ENCODE results near the gene LCOR.
A peak's percentile ranks its signal among the peaks of the same experiment; 100 is the strongest.

The LCOR gene

GRCh38 chr10:96830511-96831199, 1.4 kb upstream of the LCOR start:
- peak overlapping the region; percentile 99 for H3K4me2 ChIP-seq
- peaks cover 28% of the 10 kb centered on the region for H3K79me2 ChIP-seq (ENCODE audit: insufficient read depth, low read depth)
- H3K36me3 ChIP-seq (ENCODE audit: insufficient read depth), result no peaks in the 10 kb centered on the region
- no peaks in the 10 kb centered on the region for H3K27me3 ChIP-seq (ENCODE audit: insufficient read depth, low read depth)
- TF ChIP-seq CTCF (conservative IDR thresholded peaks at IDR 0.05; ENCODE audit: low read depth, low read length), result peak; percentile 86
- no peak overlapping the region for H3K4me3 ChIP-seq (IDR thresholded peaks at IDR 0.05; ENCODE audit: insufficient read depth, low read depth, low read length)
- peak overlapping the region; percentile 55 for H2AFZ ChIP-seq (ENCODE audit: low read depth)
- 0 out of 2 replicates have a peak, but pooled peaks cover 4% of the 10 kb centered on the region for H4K20me1 ChIP-seq (ENCODE audit: insufficient read depth)
- peaks cover 35% of the 10 kb centered on the region for H3K4me1 ChIP-seq (ENCODE audit: low read depth, poor library complexity, severe bottlenecking)
- H3K9ac ChIP-seq, result no peak overlapping the region
- H3K27ac ChIP-seq, result no peak overlapping the region

GRCh38 chr10:96831200-96831866, 765 bp upstream of the LCOR start:
- peaks cover 35% of the 10 kb centered on the region for H3K79me2 ChIP-seq (ENCODE audit: insufficient read depth, low read depth)
- H3K4me1 ChIP-seq (ENCODE audit: low read depth, poor library complexity, severe bottlenecking), result peaks cover 42% of the 10 kb centered on the region
- H3K27me3 ChIP-seq (ENCODE audit: insufficient read depth, low read depth), result no peaks in the 10 kb centered on the region
- no peaks in the 10 kb centered on the region for H3K36me3 ChIP-seq (ENCODE audit: insufficient read depth)
- peak overlapping the region; percentile 90 for H2AFZ ChIP-seq (ENCODE audit: low read depth)
- H3K4me3 ChIP-seq (IDR thresholded peaks at IDR 0.05; ENCODE audit: insufficient read depth, low read depth, low read length), result no peak overlapping the region
- peak overlapping the region; percentile 82 for H3K27ac ChIP-seq
- peak overlapping the region; percentile 77 for H3K9ac ChIP-seq
- no peak for TF ChIP-seq CTCF (conservative IDR thresholded peaks at IDR 0.05; ENCODE audit: low read depth, low read length)
- peak overlapping the region; percentile 99 for H3K4me2 ChIP-seq
- peaks cover 9% of the 10 kb centered on the region; the same call in 1 of the 2 replicates for H4K20me1 ChIP-seq (ENCODE audit: insufficient read depth)

DNA sequence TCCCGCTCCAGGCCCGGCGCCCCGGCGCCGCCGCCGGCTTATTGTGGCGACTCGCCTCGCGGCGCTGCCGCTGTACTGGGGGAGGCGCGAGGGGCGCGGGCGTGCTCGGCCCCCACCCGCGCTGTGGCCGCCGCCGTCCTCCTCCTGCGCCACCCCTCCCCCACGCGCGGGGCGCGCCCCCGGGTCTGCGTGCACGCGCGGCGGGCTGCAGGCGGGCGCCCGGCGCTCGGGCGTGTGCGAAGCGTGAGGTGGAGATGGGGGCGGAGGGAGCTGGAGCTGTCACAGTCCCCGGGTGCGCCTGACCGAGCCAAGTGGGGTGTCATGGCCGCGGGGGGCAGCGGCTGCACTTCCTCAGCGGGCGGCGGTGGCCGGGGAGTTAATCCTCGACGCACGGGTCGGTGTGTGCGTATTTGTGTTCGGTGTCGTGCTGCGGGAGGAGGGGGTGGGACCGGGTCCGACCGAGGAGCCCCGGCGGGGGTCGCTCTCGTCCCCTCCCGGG, 672 bp downstream of the LCOR start:
- Histone ChIP-seq H3K9ac (peak overlapping the region; percentile 49; the same call in 1 of the 2 replicates), H3K4me1 (ENCODE audit: low read depth, poor library complexity, severe bottlenecking) (peaks cover 55% of the 10 kb centered on the region), H3K36me3 (ENCODE audit: insufficient read depth) (no peaks in the 10 kb centered on the region), H4K20me1 (ENCODE audit: insufficient read depth) (peaks cover 10% of the 10 kb centered on the region; the same call in 1 of the 2 replicates), H3K27me3 (ENCODE audit: insufficient read depth, low read depth) (no peaks in the 10 kb centered on the region), H3K4me3 (IDR thresholded peaks at IDR 0.05; ENCODE audit: insufficient read depth, low read depth, low read length) (no peak overlapping the region), H3K79me2 (ENCODE audit: insufficient read depth, low read depth) (peaks cover 49% of the 10 kb centered on the region), H3K27ac (peak overlapping the region; percentile 32; the same call in 1 of the 2 replicates), H3K4me2 (peak overlapping the region; percentile 96; the same call in 1 of the 2 replicates), H2AFZ (ENCODE audit: low read depth) (peak overlapping the region; percentile 43)
- no peak for TF ChIP-seq CTCF (conservative IDR thresholded peaks at IDR 0.05; ENCODE audit: low read depth, low read length)

DNA sequence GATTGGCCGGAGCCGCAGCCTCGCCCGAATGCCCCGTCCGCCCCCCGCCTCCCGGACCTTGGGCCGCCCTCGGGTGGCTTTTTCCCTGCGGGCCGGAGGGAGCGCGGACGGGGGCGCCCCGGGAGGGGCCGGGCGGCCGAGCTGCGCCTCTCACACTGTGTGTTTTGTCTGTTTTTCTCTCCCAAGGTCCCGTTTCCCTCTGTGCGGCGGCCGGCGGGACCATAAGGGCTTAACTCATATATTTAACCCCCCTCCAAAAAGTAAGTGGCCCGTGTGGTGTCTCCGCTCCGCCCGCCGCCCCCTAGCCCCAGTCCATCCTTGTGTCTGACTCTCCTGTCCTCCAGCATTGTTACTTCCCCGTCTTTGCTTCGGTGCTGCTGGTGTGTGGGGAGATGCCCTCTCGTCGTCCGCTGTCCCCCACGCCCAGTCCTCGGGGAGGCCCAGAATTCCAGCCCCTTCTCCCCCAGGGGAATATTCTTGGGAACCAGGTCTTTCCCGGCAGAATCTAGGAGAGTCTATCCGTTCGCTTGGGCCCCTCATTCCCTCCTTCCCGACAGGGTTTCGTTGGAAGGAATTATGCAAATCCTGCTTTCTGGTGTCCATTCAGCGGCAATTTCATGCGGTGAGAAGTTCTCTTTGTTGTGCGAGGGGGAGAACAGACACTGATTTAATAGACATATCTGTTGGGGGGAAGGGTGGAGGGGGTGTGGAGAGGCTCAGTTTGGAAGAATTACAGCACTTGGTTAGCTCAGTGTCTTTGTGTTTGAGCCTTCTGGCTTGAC, 1.3 kb downstream of the LCOR start:
- H3K4me2 ChIP-seq, result peak overlapping the region; percentile 96
- 0 out of 2 replicates have a peak, but pooled peaks cover 3% of the 10 kb centered on the region for H3K36me3 ChIP-seq (ENCODE audit: insufficient read depth)
- H3K79me2 ChIP-seq (ENCODE audit: insufficient read depth, low read depth), result peaks cover 56% of the 10 kb centered on the region
- no peak for TF ChIP-seq CTCF (conservative IDR thresholded peaks at IDR 0.05; ENCODE audit: low read depth, low read length)
- peaks cover 56% of the 10 kb centered on the region for H3K4me1 ChIP-seq (ENCODE audit: low read depth, poor library complexity, severe bottlenecking)
- H3K4me3 ChIP-seq (IDR thresholded peaks at IDR 0.05; ENCODE audit: insufficient read depth, low read depth, low read length), result no peak overlapping the region
- H2AFZ ChIP-seq (ENCODE audit: low read depth), result peak overlapping the region; percentile 43
- peak overlapping the region; percentile 21; the same call in 1 of the 2 replicates for H3K27ac ChIP-seq
- H4K20me1 ChIP-seq (ENCODE audit: insufficient read depth), result peaks cover 10% of the 10 kb centered on the region; the same call in 1 of the 2 replicates
- H3K27me3 ChIP-seq (ENCODE audit: insufficient read depth, low read depth), result no peaks in the 10 kb centered on the region
- H3K9ac ChIP-seq, result peak overlapping the region; percentile 45; the same call in 1 of the 2 replicates
